Thymus (tissue), 11 donors: ENCODE results near the gene BUD13. TPM values are rescaled to one million over a fixed set of nuclear protein-coding genes. Genes with fewer than 3 reads are reported as not detected.

ENCODE experiments used
- DNase-seq, 9 donors: peaks; one replicate each; pipeline ENCODE4 v3.0.0-alpha.2; 2013; ENCODE audit warnings: low spot score in 9 of 9, low read depth in 6 of 9, missing footprints in 1 of 9
- H3K27ac ChIP-seq, 2 donors: one replicate each; pipeline ENCODE4 v1.5.1; 2013; ENCODE audit warnings: control low read depth in 1 of 2, low read depth in 1 of 2, low read length in 1 of 2, mild to moderate bottlenecking in 1 of 2, moderate library complexity in 1 of 2
- H3K27me3 ChIP-seq, 2 donors: one replicate each; pipeline ENCODE4 v1.5.1; 2013; ENCODE audit warnings: low read length in 1 of 2; ENCODE audit not compliant: control insufficient read depth in 2 of 2, insufficient read depth in 1 of 2
- H3K36me3 ChIP-seq, 2 donors: one replicate each; pipeline ENCODE4 v1.5.1; 2013; ENCODE audit warnings: low read length in 1 of 2, mild to moderate bottlenecking in 1 of 2, moderate library complexity in 1 of 2; ENCODE audit not compliant: control insufficient read depth in 2 of 2, insufficient read depth in 2 of 2
- H3K4me1 ChIP-seq, 2 donors: one replicate each; pipeline ENCODE4 v1.5.1; 2013; ENCODE audit warnings: low read length in 2 of 2; ENCODE audit not compliant: control insufficient read depth in 2 of 2, insufficient read depth in 2 of 2
- H3K4me3 ChIP-seq, 2 donors: one replicate each; pipeline ENCODE4 v1.5.1; 2013; ENCODE audit warnings: low read length in 2 of 2, control low read depth in 1 of 2, mild to moderate bottlenecking in 1 of 2
- H3K9me3 ChIP-seq, 2 donors: one replicate each; pipeline ENCODE4 v1.5.1; 2013; ENCODE audit warnings: low read length in 1 of 2, mild to moderate bottlenecking in 1 of 2; ENCODE audit not compliant: control insufficient read depth in 2 of 2, insufficient read depth in 1 of 2
- WGBS: extraction: QIAGEN DNeasy Blood & Tissue Kit; methylation state at CpG from one replicate; pipeline ENCODE4 v1.1.7; 2013; 5-methylcytosine and 5-hydroxymethylcytosine counted together
- polyA plus RNA-seq: library from polyadenylated mRNA; stranded (reverse); fragments of 200-250 nt; gene quantifications from one replicate; pipeline ENCODE4 v1.2.3, GENCODE V29; 2013
- total RNA-seq: library from RNA; stranded (reverse); fragments of 120-200 nt; gene quantifications from one replicate; pipeline ENCODE4 v1.2.4, GENCODE V29; 2013
- donor health status: healthy.

BUD13 gene
- total and polyA plus RNA-seq, 2 donors, result 18.1 to 36.9 TPM

- no peak overlapping the region for H3K27ac ChIP-seq
Observed at GRCh38 chr11:116796548-116796947, 23.8 kb upstream of the BUD13 start.

GRCh38 chr11:116794851-116795250 lies 22.1 kb upstream of the BUD13 start:
- H3K4me1 ChIP-seq, result peaks cover 0 to 5% of the 10 kb centered on the region in 2 donors
- H3K4me3 ChIP-seq, result no peak overlapping the region
- no peak overlapping the region for H3K27ac ChIP-seq
- H3K36me3 ChIP-seq, result no peaks in the 10 kb centered on the region
- peaks cover 0 to 11% of the 10 kb centered on the region in 2 donors for H3K27me3 ChIP-seq
- no peaks in the 10 kb centered on the region for H3K9me3 ChIP-seq
- WGBS, result 96% methylated on average over 2 of the region's 2 CpGs
- DNase-seq, result no peak

More at GRCh38 chr11:116796548-116796947, 23.8 kb upstream of the BUD13 start:
- Histone ChIP-seq H3K36me3 (no peaks in the 10 kb centered on the region), H3K27me3 (no peaks in the 10 kb centered on the region), H3K9me3 (no peaks in the 10 kb centered on the region), H3K4me3 (no peak overlapping the region), H3K4me1 (peaks cover 0 to under 1% of the 10 kb centered on the region in 2 donors)
- 74% methylated on average over 1 of the region's 1 CpG for WGBS
- no peak for DNase-seq

- no peaks in the 10 kb centered on the region for H3K36me3 ChIP-seq
- H3K27ac ChIP-seq, result no peak overlapping the region
- WGBS, result 96% methylated on average over 1 of the region's 1 CpG
- H3K4me3 ChIP-seq, result no peak overlapping the region
- H3K27me3 ChIP-seq, result peaks cover 0 to 12% of the 10 kb centered on the region in 2 donors
- H3K4me1 ChIP-seq, result peaks cover under 1 to 5% of the 10 kb centered on the region in 2 donors
- no peaks in the 10 kb centered on the region for H3K9me3 ChIP-seq
- no peak for DNase-seq
Observed at GRCh38 chr11:116793772-116794097, 20.9 kb upstream of the BUD13 start.

GRCh38 chr11:116792869-116793771 lies 20.3 kb upstream of the BUD13 start:
- Histone ChIP-seq H3K4me3 (no peak overlapping the region), H3K36me3 (no peaks in the 10 kb centered on the region), H3K27me3 (peaks cover 0 to 14% of the 10 kb centered on the region in 2 donors), H3K4me1 (peaks cover 7 to 11% of the 10 kb centered on the region in 2 donors), H3K9me3 (no peaks in the 10 kb centered on the region), H3K27ac (no peak overlapping the region)
- DNase-seq, result no peak
- 98% methylated on average over 8 of the region's 8 CpGs for WGBS

GRCh38 chr11:116792144-116792868 lies 19.5 kb upstream of the BUD13 start:
- 94% methylated on average over 8 of the region's 8 CpGs for WGBS
- H3K9me3 ChIP-seq, result no peaks in the 10 kb centered on the region
- no peak for DNase-seq
- no peak overlapping the region for H3K27ac ChIP-seq
- no peaks in the 10 kb centered on the region for H3K36me3 ChIP-seq
- H3K27me3 ChIP-seq, result peaks cover 0 to 16% of the 10 kb centered on the region in 2 donors
- peaks cover 9 to 11% of the 10 kb centered on the region in 2 donors for H3K4me1 ChIP-seq
- H3K4me3 ChIP-seq, result no peak overlapping the region

- Histone ChIP-seq H3K4me3 (no peak within 1 kb of the TSS), H3K4me1 (peaks cover 14 to 15% of the 10 kb centered on the region in 2 donors), H3K27me3 (peaks cover 0 to 16% of the 10 kb centered on the region in 2 donors), H3K36me3 (no peaks in the 10 kb centered on the region), H3K9me3 (no peaks in the 10 kb centered on the region), H3K27ac (no peak within 1 kb of the TSS)
- WGBS, result 96% methylated on average over 7 of the region's 7 CpGs
- DNase-seq, result no peak
Observed at GRCh38 chr11:116791813-116792143, 19.0 kb upstream of the BUD13 start, which contains the start of gene APOA5. Gene APOA5, minus strand, starts transcription at chr11:116791879. Its CDS starts 19 bp downstream, at chr11:116791860.

GRCh38 chr11:116791002-116791812 lies 18.4 kb upstream of the BUD13 start:
- Histone ChIP-seq H3K4me3 (no peak overlapping the region), H3K9me3 (no peaks in the 10 kb centered on the region), H3K36me3 (peaks cover under 1 to 4% of the 10 kb centered on the region in 2 donors), H3K27ac (no peak overlapping the region), H3K4me1 (peaks cover 15% of the 10 kb centered on the region in 2 donors), H3K27me3 (peaks cover 0 to 16% of the 10 kb centered on the region in 2 donors)
- peak in 6 of 9 donors; percentile 35 to 79 (median 70) for DNase-seq
- 39% methylated on average over 31 of the region's 31 CpGs for WGBS

- no peak for DNase-seq
- peaks cover 0 to 16% of the 10 kb centered on the region in 2 donors for H3K27me3 ChIP-seq
- WGBS, result 95% methylated on average over 53 of the region's 53 CpGs
- no peak overlapping the region for H3K4me3 ChIP-seq
- peaks cover 9 to 12% of the 10 kb centered on the region in 2 donors for H3K36me3 ChIP-seq
- no peaks in the 10 kb centered on the region for H3K9me3 ChIP-seq
- H3K27ac ChIP-seq, result no peak overlapping the region
- H3K4me1 ChIP-seq, result peaks cover 15% of the 10 kb centered on the region in 2 donors
Observed at GRCh38 chr11:116790167-116791001, 17.6 kb upstream of the BUD13 start.
